ENCODE results near the gene NKD1. TPM values are rescaled to one million over a fixed set of nuclear protein-coding genes. Genes with fewer than 3 reads are reported as not detected.

The NKD1 gene
- total RNA-seq, 1 experiment from 2014 or later: 11.4 TPM

GRCh38 chr16:50671644-50672260, 123.6 kb downstream of the NKD1 start:
- H3K27ac ChIP-seq (ENCODE audit: low read depth, low read length): no peak overlapping the region
- CTCF ChIA-PET: interaction anchor here (0.6 to 3.8 kb wide), 5 partner anchors 8 to 317 kb away, joined by 3 to 36 read pairs (median 3); partner anchors contain the start of gene CYLD
- DNase-seq (ENCODE audit: low read depth, low spot score): peak; percentile 64
- BruUV-seq (replicated peaks): no TSS peak
- intact Hi-C loops (cut with micrococcal nuclease): loop anchor here (1.0 to 10.0 kb wide), 4 partner anchors 76 to 1313 kb away; no protein-coding TSS in a partner anchor
- TF ChIP-seq CTCF (IDR thresholded peaks at IDR 0.05 in 2 of 3, conservative IDR thresholded peaks at IDR 0.05 in 1 of 3; ENCODE audit: borderline replicate concordance in 1 of 3, insufficient read depth in 1 of 3, low read depth in 2 of 3, low read length in 2 of 3) (peak; percentile 73 to 91 (median 78); a peak in 5 of 6 replicates), JUND (IDR thresholded peaks at IDR 0.05) (no peak), RAD21 (IDR thresholded peaks at IDR 0.05; ENCODE audit: low read depth) (peak; percentile 74), ATF3 (IDR thresholded peaks at IDR 0.05) (no peak), REST (IDR thresholded peaks at IDR 0.05; ENCODE audit: low read depth) (no peak), CBX3 (IDR thresholded peaks at IDR 0.05; ENCODE audit: low read depth) (peak; percentile 99), EGR1 (IDR thresholded peaks at IDR 0.05; ENCODE audit: low read depth) (no peak), EZH2 (IDR thresholded peaks at IDR 0.05) (no peak), TCF7L2 (IDR thresholded peaks at IDR 0.05; ENCODE audit: borderline replicate concordance, extremely low read depth, insufficient read depth, insufficient read length) (no peak), SRF (IDR thresholded peaks at IDR 0.05; ENCODE audit: low read depth) (no peak), EZH2phosphoT487 (IDR thresholded peaks at IDR 0.05; ENCODE audit: borderline replicate concordance) (no peak), ELF1 (IDR thresholded peaks at IDR 0.05; ENCODE audit: borderline replicate concordance, low read depth) (no peak), MAX (IDR thresholded peaks at IDR 0.05) (no peak)
- no peak overlapping the region for H3K9ac ChIP-seq (ENCODE audit: low read length)
- H3K9me2 ChIP-seq (ENCODE audit: insufficient read depth): no peaks in the 10 kb centered on the region
- POLR2A ChIA-PET: no interaction called here
- no peaks in the 10 kb centered on the region for H3K27me3 ChIP-seq (ENCODE audit: insufficient read depth, low read length)
- no peak overlapping the region for H3K4me3 ChIP-seq (replicated peaks in 1 of 2; ENCODE audit: low read depth in 1 of 2, low read length in 2 of 2)
- H3K79me2 ChIP-seq (ENCODE audit: insufficient read depth, low read length): no peaks in the 10 kb centered on the region
- peaks cover 10 to 23% of the 10 kb centered on the region in 2 experiments; a peak in 3 of 4 replicates for H3K9me3 ChIP-seq (ENCODE audit: control insufficient read depth in 1 of 2, insufficient read depth in 1 of 2, low read depth in 1 of 2, low read length in 2 of 2)
- no peaks in the 10 kb centered on the region for H3K4me1 ChIP-seq (ENCODE audit: control insufficient read depth in 1 of 2, insufficient read depth in 2 of 2, low read length in 2 of 2)
- RAD21 ChIA-PET (ENCODE audit: low non-redundant PET in 1 of 2, low total read pairs in 2 of 2, uncharacterized antibody in 2 of 2, unreplicated experiment in 2 of 2): interaction anchor here (1.2 to 2.9 kb wide), 1 partner anchor 135 kb away, joined by 8 to 12 read pairs; no protein-coding TSS in a partner anchor
- no peak overlapping the region for H2AFZ ChIP-seq (ENCODE audit: low read depth, low read length, poor library complexity, severe bottlenecking)
- no peak overlapping the region for H3K4me2 ChIP-seq (ENCODE audit: low read length)
- H3K36me3 ChIP-seq (ENCODE audit: control insufficient read depth in 1 of 2, insufficient read depth in 2 of 2, low read length in 2 of 2): no peaks in the 10 kb centered on the region
- peak; percentile 74 for ATAC-seq
- H4K20me1 ChIP-seq (ENCODE audit: insufficient read depth): no peaks in the 10 kb centered on the region
